ENCODE measurements around the gene ZNRD2. TPM values are rescaled to one million over a fixed set of nuclear protein-coding genes. Genes with fewer than 3 reads are reported as not detected.
A peak's percentile ranks its signal among the peaks of the same experiment; 100 is the strongest.

The ZNRD2 gene
- total and polyA plus RNA-seq, 4 experiments from 2014 or later: 24.6 to 74.9 (median 48.8) TPM

DNA sequence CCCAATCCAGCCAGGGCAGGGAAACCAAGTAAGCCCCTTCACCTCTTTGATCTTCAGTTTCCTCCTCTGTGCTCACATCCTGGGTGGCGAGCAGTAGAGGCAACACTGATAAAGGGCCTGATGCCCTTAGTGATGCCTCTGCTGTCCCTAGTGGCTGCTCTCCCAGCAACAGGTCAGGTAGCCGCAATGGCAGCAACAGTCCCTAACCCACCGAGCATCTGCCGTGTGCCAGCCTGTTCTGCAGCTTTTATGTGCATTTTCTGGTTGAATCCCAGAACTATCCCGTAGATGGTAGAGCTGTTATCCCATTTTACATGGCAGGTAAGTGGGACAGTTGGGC is 40.1 kb upstream of the ZNRD2 start:
- peaks cover 30% of the 10 kb centered on the region for H3K4me1 ChIP-seq (ENCODE audit: insufficient read depth, low read length)
- H3K36me3 ChIP-seq (ENCODE audit: insufficient read depth, low read length): peaks cover 47% of the 10 kb centered on the region

DNA sequence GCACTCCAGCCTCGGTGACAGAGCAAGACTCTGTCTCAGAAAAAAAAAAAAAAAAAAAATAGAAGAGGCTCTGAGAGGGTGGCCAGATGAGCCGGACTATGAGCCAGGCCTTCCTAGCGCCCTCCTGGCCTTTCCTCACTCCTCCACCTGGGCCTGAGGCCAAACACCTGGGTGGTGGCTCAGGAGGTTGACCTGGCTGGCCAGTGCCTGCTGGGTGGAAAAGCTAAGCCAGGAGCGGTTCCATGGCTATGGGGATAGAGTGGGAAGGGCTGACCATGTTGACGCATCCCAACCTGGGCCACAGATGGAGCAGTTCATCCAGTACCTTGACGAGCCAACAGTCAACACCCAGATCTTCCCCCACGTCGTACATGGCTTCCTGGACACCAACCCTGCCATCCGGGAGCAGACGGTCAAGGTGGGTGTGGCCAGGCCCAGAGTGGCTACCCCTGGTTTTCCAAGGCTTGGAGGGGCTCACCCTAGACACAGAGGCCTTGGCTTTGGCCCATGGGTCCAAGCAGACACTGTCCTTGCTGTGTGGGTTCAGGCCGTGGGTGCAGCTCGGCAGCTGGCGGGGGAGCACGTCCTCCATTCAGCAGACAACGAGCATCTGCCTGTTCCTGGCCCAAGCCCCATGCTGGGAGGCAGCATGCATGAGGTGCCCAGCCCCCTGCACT is 37.8 kb upstream of the ZNRD2 start:
- H3K4me1 ChIP-seq (ENCODE audit: insufficient read depth, low read length): peaks cover 14% of the 10 kb centered on the region
- no peak overlapping the region for H3K4me3 Mint-ChIP-seq
- H3K4me3 ChIP-seq (ENCODE audit: low read length in 2 of 2): no peak overlapping the region
- intact Hi-C loops (cut with micrococcal nuclease): no loop called here
- H3K9me3 ChIP-seq (ENCODE audit: control insufficient read depth in 1 of 2, low read length in 2 of 2): no peaks in the 10 kb centered on the region
- peak overlapping the region in 1 of 7 donors; percentile 13 for H3K27ac Mint-ChIP-seq
- H3K36me3 ChIP-seq (ENCODE audit: insufficient read depth, low read length): peaks cover 47% of the 10 kb centered on the region
- peaks cover 11 to 19% (median 15%) of the 10 kb centered on the region in 4 donors for H3K4me1 Mint-ChIP-seq
- ChIA-PET CTCF (ENCODE audit: partially characterized antibody) (interaction anchor here (3.2 kb wide), 1 partner anchor 9 kb away, joined by 19 read pairs; no protein-coding TSS in a partner anchor), POLR2A (ENCODE audit: partially characterized antibody) (interaction anchor here (0.9 to 10.2 kb wide), 2 partner anchors 9 to 31 kb away, joined by 3 to 171 read pairs; partner anchors contain the start of gene MALAT1)
- H3K9me3 Mint-ChIP-seq: no peaks in the 10 kb centered on the region
- peak in 1 of 5 donors; percentile 29 for DNase-seq
- peaks cover 17 to 51% of the 10 kb centered on the region in 2 donors for H3K36me3 Mint-ChIP-seq
- H3K27me3 Mint-ChIP-seq: no peaks in the 10 kb centered on the region
- H3K27ac ChIP-seq (ENCODE audit: low read depth, low read length): no peak overlapping the region
- no peaks in the 10 kb centered on the region for H3K27me3 ChIP-seq (ENCODE audit: insufficient read depth, low read length)

More for the DNA sequence above, 40.1 kb upstream of the ZNRD2 start:
- Mint-ChIP-seq H3K27ac (peak overlapping the region; percentile 33 to 88 (median 71)), H3K27me3 (no peaks in the 10 kb centered on the region), H3K36me3 (peaks cover 17 to 48% of the 10 kb centered on the region in 2 donors), H3K4me3 (peak overlapping the region in 2 of 8 donors; percentile 23 to 48), H3K9me3 (no peaks in the 10 kb centered on the region), H3K4me1 (peaks cover 14 to 38% (median 24%) of the 10 kb centered on the region in 4 donors)
- ChIA-PET CTCF (ENCODE audit: partially characterized antibody) (interaction anchor here (1.2 to 3.2 kb wide), 4 partner anchors 11 to 68 kb away, joined by 3 to 19 read pairs (median 4); no protein-coding TSS in a partner anchor), POLR2A (ENCODE audit: partially characterized antibody) (interaction anchor here (0.7 to 10.2 kb wide), 8 partner anchors 10 to 127 kb away, joined by 3 to 171 read pairs (median 3); partner anchors contain the start of genes FAM89B, MALAT1 and ZNRD2)
- peak in 2 of 5 donors; percentile 33 to 61 for DNase-seq
- no peaks in the 10 kb centered on the region for H3K9me3 ChIP-seq (ENCODE audit: control insufficient read depth in 1 of 2, low read length in 2 of 2)
- intact Hi-C loops (cut with micrococcal nuclease): no loop called here
- no peaks in the 10 kb centered on the region for H3K27me3 ChIP-seq (ENCODE audit: insufficient read depth, low read length)
- no peak overlapping the region for H3K4me3 ChIP-seq (ENCODE audit: low read length in 2 of 2)
- H3K27ac ChIP-seq (ENCODE audit: low read depth, low read length): no peak overlapping the region

DNA sequence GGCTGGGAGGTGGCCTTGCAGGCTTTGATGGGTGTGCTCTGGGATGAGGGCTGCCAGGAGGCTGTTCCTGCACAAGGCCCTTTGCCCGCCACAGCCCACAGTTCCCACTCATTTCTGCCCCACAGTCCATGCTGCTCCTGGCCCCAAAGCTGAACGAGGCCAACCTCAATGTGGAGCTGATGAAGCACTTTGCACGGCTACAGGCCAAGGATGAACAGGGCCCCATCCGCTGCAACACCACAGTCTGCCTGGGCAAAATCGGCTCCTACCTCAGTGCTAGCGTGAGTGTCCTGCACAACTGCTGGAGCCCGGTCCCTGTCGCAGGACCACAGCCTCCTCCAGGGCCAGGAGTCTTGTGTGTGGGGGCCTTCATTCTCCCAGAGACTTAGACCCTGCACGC is 35.2 kb upstream of the ZNRD2 start:
- intact Hi-C loops (cut with micrococcal nuclease): no loop called here
- H3K27me3 Mint-ChIP-seq: no peaks in the 10 kb centered on the region
- H3K27me3 ChIP-seq (ENCODE audit: insufficient read depth, low read length): no peaks in the 10 kb centered on the region
- H3K9me3 ChIP-seq (ENCODE audit: control insufficient read depth in 1 of 2, low read length in 2 of 2): no peaks in the 10 kb centered on the region
- no peak for DNase-seq
- ChIA-PET POLR2A (ENCODE audit: partially characterized antibody) (interaction anchor here (3.2 to 8.8 kb wide), 2 partner anchors 9 to 31 kb away, joined by 10 to 77 read pairs; partner anchors contain the start of gene SCYL1), CTCF (ENCODE audit: partially characterized antibody) (interaction anchor here (4.1 kb wide), 1 partner anchor 54 kb away, joined by 17 read pairs; no protein-coding TSS in a partner anchor)
- H3K4me1 Mint-ChIP-seq: peaks cover 2 to 8% (median 3%) of the 10 kb centered on the region in 4 donors
- H3K4me3 ChIP-seq (ENCODE audit: low read length in 2 of 2): no peak overlapping the region
- peaks cover 8% of the 10 kb centered on the region for H3K4me1 ChIP-seq (ENCODE audit: insufficient read depth, low read length)
- H3K4me3 Mint-ChIP-seq: no peak overlapping the region
- no peak overlapping the region for H3K27ac ChIP-seq (ENCODE audit: low read depth, low read length)
- H3K9me3 Mint-ChIP-seq: no peaks in the 10 kb centered on the region
- H3K27ac Mint-ChIP-seq: no peak overlapping the region
- peaks cover 15 to 41% of the 10 kb centered on the region in 2 donors for H3K36me3 Mint-ChIP-seq
- peaks cover 42% of the 10 kb centered on the region for H3K36me3 ChIP-seq (ENCODE audit: insufficient read depth, low read length)

DNA sequence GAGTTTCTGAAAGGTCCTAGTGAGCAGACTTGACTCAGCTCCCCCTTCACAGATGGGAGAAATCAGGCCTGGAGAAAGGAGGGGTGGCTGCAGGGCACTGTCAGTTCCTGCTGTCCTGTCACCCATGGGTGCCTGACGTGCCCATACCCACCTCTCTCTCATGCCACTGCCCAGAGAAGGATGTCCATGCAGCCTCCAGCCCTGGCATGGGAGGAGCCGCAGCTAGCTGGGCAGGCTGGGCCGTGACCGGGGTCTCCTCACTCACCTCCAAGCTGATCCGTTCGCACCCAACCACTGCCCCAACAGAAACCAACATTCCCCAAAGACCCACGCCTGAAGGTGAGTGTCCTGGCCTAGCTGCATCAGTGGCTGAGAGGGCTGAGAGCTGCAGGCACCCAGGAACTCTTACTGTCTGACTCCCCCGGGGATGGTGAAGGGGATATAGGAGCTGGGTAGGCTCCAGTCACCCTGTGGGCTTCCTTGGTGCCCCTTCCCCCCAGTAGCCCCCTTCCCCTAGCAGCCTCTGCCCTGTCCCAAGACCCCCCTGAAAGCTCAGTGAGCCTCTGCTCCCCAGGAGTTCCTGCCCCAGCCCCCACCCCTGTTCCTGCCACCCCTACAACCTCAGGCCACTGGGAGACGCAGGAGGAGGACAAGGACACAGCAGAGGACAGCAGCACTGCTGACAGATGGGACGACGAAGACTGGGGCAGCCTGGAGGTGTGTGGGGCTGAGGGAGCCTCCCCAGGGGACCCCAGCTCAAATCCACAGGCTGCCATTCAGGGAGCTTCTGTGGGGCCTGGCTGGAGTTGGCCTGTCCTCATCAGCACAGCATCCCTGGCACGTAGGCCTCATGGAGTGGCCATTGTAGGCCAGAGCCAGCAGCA is 33.6 kb upstream of the ZNRD2 start:
- Histone ChIP-seq H3K27me3 (ENCODE audit: insufficient read depth, low read length) (no peaks in the 10 kb centered on the region), H3K4me3 (ENCODE audit: low read length in 2 of 2) (no peak overlapping the region), H3K27ac (ENCODE audit: low read depth, low read length) (no peak overlapping the region), H3K4me1 (ENCODE audit: insufficient read depth, low read length) (peaks cover 12% of the 10 kb centered on the region), H3K9me3 (ENCODE audit: control insufficient read depth in 1 of 2, low read length in 2 of 2) (no peaks in the 10 kb centered on the region), H3K36me3 (ENCODE audit: insufficient read depth, low read length) (peaks cover 27% of the 10 kb centered on the region)
- DNase-seq: no peak
- H3K4me1 Mint-ChIP-seq: peaks cover 4 to 20% (median 7%) of the 10 kb centered on the region in 4 donors
- intact Hi-C loops (cut with micrococcal nuclease): no loop called here
- POLR2A ChIA-PET (ENCODE audit: partially characterized antibody): interaction anchor here (0.6 to 8.8 kb wide), 12 partner anchors 9 to 78 kb away, joined by 3 to 77 read pairs (median 4); partner anchors contain the start of genes EHBP1L1, FAM89B, KCNK7 and MALAT1
- peaks cover 13 to 33% of the 10 kb centered on the region in 2 donors for H3K36me3 Mint-ChIP-seq
- CTCF ChIA-PET (ENCODE audit: partially characterized antibody): interaction anchor here (1.1 to 4.1 kb wide), 5 partner anchors 28 to 121 kb away, joined by 3 to 17 read pairs (median 3); partner anchors contain the start of gene EHBP1L1
- no peaks in the 10 kb centered on the region for H3K27me3 Mint-ChIP-seq
- H3K9me3 Mint-ChIP-seq: no peaks in the 10 kb centered on the region
- H3K4me3 Mint-ChIP-seq: no peak overlapping the region
- peak overlapping the region in 2 of 7 donors; percentile 35 to 65 for H3K27ac Mint-ChIP-seq

DNA sequence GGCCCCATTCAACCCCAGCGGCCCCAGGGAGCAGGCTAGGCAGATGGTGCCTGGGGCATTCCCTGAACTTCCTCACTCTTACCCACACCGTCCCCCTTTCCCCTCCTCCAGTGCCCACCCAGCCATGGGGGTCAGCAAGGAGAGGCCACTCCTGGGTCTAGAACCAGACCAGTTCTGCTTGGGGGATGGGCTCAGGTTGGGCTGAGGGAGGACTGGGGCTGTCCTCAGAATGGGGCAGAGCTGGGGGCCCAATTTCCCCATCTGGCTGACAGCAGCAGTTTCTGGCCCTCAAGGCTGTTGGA is 33.0 kb upstream of the ZNRD2 start:
- intact Hi-C loops (cut with micrococcal nuclease): no loop called here
- peak overlapping the region in 2 of 7 donors; percentile 27 to 69 for H3K27ac Mint-ChIP-seq
- H3K9me3 ChIP-seq (ENCODE audit: control insufficient read depth in 1 of 2, low read length in 2 of 2): no peaks in the 10 kb centered on the region
- H3K9me3 Mint-ChIP-seq: no peaks in the 10 kb centered on the region
- no peak for DNase-seq
- H3K27me3 ChIP-seq (ENCODE audit: insufficient read depth, low read length): no peaks in the 10 kb centered on the region
- ChIA-PET POLR2A (ENCODE audit: partially characterized antibody) (interaction anchor here (0.6 to 8.8 kb wide), 10 partner anchors 9 to 78 kb away, joined by 3 to 77 read pairs (median 4); partner anchors contain the start of genes EHBP1L1, FAM89B, MALAT1 and PCNX3), CTCF (ENCODE audit: partially characterized antibody) (interaction anchor here (1.1 to 4.1 kb wide), 3 partner anchors 39 to 56 kb away, joined by 3 to 17 read pairs (median 9); partner anchors contain the start of gene EHBP1L1)
- H3K36me3 Mint-ChIP-seq: peaks cover 13 to 30% of the 10 kb centered on the region in 2 donors
- peaks cover 23% of the 10 kb centered on the region for H3K36me3 ChIP-seq (ENCODE audit: insufficient read depth, low read length)
- H3K4me1 Mint-ChIP-seq: peaks cover 8 to 26% (median 10%) of the 10 kb centered on the region in 4 donors
- H3K27ac ChIP-seq (ENCODE audit: low read depth, low read length): no peak overlapping the region
- peaks cover 14% of the 10 kb centered on the region for H3K4me1 ChIP-seq (ENCODE audit: insufficient read depth, low read length)
- no peaks in the 10 kb centered on the region for H3K27me3 Mint-ChIP-seq
- H3K4me3 Mint-ChIP-seq: peak overlapping the region in 2 of 8 donors; percentile 13 to 57
- no peak overlapping the region for H3K4me3 ChIP-seq (ENCODE audit: low read length in 2 of 2)

DNA sequence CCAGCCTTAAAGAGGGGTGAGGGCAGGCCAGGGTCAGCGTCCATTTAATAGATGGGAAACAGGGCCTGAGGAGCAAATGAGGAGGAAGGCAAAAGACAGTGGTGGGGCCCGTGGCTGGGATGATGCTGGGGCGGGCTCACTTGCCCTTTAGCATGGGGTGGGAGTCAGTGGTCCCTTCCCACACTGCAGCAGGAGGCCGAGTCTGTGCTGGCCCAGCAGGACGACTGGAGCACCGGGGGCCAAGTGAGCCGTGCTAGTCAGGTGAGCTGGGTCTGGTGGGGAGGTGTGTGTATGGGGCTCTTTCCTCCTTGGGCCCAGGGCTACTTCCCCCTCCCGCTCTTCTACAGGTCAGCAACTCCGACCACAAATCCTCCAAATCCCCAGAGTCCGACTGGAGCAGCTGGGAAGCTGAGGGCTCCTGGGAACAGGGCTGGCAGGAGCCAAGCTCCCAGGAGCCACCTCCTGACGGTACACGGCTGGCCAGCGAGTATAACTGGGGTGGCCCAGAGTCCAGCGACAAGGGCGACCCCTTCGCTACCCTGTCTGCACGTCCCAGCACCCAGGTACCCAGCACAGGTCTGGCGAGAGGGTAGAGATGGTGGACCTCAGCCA is 32.6 kb upstream of the ZNRD2 start:
- H3K4me3 ChIP-seq (ENCODE audit: low read length in 2 of 2): no peak overlapping the region

More for the DNA sequence above, 32.6 kb upstream of the ZNRD2 start:
- DNase-seq: no peak
- Histone ChIP-seq H3K36me3 (ENCODE audit: insufficient read depth, low read length) (peaks cover 18% of the 10 kb centered on the region), H3K27ac (ENCODE audit: low read depth, low read length) (no peak overlapping the region), H3K4me1 (ENCODE audit: insufficient read depth, low read length) (peaks cover 14% of the 10 kb centered on the region), H3K9me3 (ENCODE audit: control insufficient read depth in 1 of 2, low read length in 2 of 2) (no peaks in the 10 kb centered on the region), H3K27me3 (ENCODE audit: insufficient read depth, low read length) (no peaks in the 10 kb centered on the region)
- ChIA-PET CTCF (ENCODE audit: partially characterized antibody) (interaction anchor here (3.1 to 4.1 kb wide), 2 partner anchors 51 to 56 kb away, joined by 9 to 17 read pairs; no protein-coding TSS in a partner anchor), POLR2A (ENCODE audit: partially characterized antibody) (interaction anchor here (1.0 to 8.8 kb wide), 7 partner anchors 12 to 77 kb away, joined by 3 to 77 read pairs (median 10); partner anchors contain the start of genes EHBP1L1, FAM89B, MALAT1 and PCNX3)
- no peaks in the 10 kb centered on the region for H3K9me3 Mint-ChIP-seq
- H3K4me1 Mint-ChIP-seq: peaks cover 8 to 26% (median 11%) of the 10 kb centered on the region in 4 donors
- H3K27ac Mint-ChIP-seq: peak overlapping the region in 3 of 7 donors; percentile 27 to 69 (median 41)
- peak overlapping the region in 2 of 8 donors; percentile 13 to 57 for H3K4me3 Mint-ChIP-seq
- intact Hi-C loops (cut with micrococcal nuclease): no loop called here
- H3K36me3 Mint-ChIP-seq: peaks cover 10 to 30% of the 10 kb centered on the region in 2 donors
- H3K27me3 Mint-ChIP-seq: no peaks in the 10 kb centered on the region
